PC-9 (cell line): ENCODE data around the gene DDHD1. TPM values are rescaled to one million over a fixed set of nuclear protein-coding genes. Genes with fewer than 3 reads are reported as not detected.

Experiments
- BruUV-seq: library from RNA; stranded (reverse); fragments of 400-500 nt; replicated peaks from 2 replicates; lab custom pipeline; 2021; lab: Mats Ljungman, UMichigan
- CTCF ChIA-PET: fragments of 300-600 bp; sonication (Branson Sonifier 250); formaldehyde crosslinking; loops from one replicate; lab custom pipeline; 2022; ENCODE audit warnings: antibody characterized with exemption; lab: Charles Lee
- POLR2A ChIA-PET: fragments of 300-600 bp; sonication (Branson Sonifier 250); formaldehyde crosslinking; loops from one replicate; lab custom pipeline; 2022; ENCODE audit warnings: antibody characterized with exemption; ENCODE audit not compliant: unreplicated experiment; lab: Charles Lee
- DNase-seq, 2 experiments: peaks; one replicate each; pipeline versions ENCODE4 v3.0.0 to v3.0.0-alpha.2; 2015 to 2022; ENCODE audit warnings: mixed read lengths in 1 of 2
- H2AFZ ChIP-seq: fragments of 200-600 bp; sonication (generic); 2 replicates; pipeline ENCODE4 v1.8.1; 2017; ENCODE audit warnings: antibody characterized with exemption
- H3F3A ChIP-seq: fragments of 200-600 bp; sonication (generic); 2 replicates; pipeline ENCODE4 v1.8.1; 2017; ENCODE audit warnings: antibody characterized with exemption, mild to moderate bottlenecking, low read depth; ENCODE audit not compliant: insufficient read depth
- H3K27ac ChIP-seq: fragments of 200-600 bp; sonication (generic); 2 replicates; pipeline ENCODE4 v1.6.1; 2016; ENCODE audit warnings: mixed run types
- H3K27me3 ChIP-seq: fragments of 200-600 bp; sonication (generic); 2 replicates; pipeline ENCODE4 v1.6.1; 2016; ENCODE audit warnings: low read depth, mixed run types; ENCODE audit not compliant: insufficient read depth
- H3K36me3 ChIP-seq: fragments of 200-600 bp; sonication (generic); 2 replicates; pipeline ENCODE4 v1.6.1; 2016; ENCODE audit warnings: low read depth, mixed run types
- H3K4me1 ChIP-seq: fragments of 200-600 bp; sonication (generic); replicated peaks from 2 replicates; pipeline ENCODE4 v1.6.1; 2016; ENCODE audit warnings: mixed run types; ENCODE audit not compliant: insufficient read depth
- H3K4me2 ChIP-seq: fragments of 200-600 bp; sonication (generic); 2 replicates; pipeline ENCODE4 v1.6.1; 2017; ENCODE audit warnings: mixed run types
- H3K4me3 ChIP-seq: fragments of 200-600 bp; sonication (generic); 2 replicates; pipeline ENCODE4 v1.6.1; 2016; ENCODE audit warnings: mixed run types
- H3K79me2 ChIP-seq: fragments of 200-600 bp; sonication (generic); 2 replicates; pipeline ENCODE4 v1.6.1; 2017; ENCODE audit warnings: low read depth, mixed run types
- H3K9me2 ChIP-seq: fragments of 200-600 bp; sonication (generic); 2 replicates; pipeline ENCODE4 v1.8.1; 2017; ENCODE audit warnings: mild to moderate bottlenecking; ENCODE audit not compliant: insufficient read depth
- H3K9me3 ChIP-seq: fragments of 200-600 bp; sonication (generic); 2 replicates; pipeline ENCODE4 v1.8.1; 2016; ENCODE audit warnings: low read depth; ENCODE audit not compliant: insufficient read depth
- H4K20me1 ChIP-seq: fragments of 200-600 bp; sonication (generic); 2 replicates; pipeline ENCODE4 v1.8.1; 2017; ENCODE audit not compliant: insufficient read depth
- EZH2 ChIP-seq: fragments of 200-600 bp; sonication (generic); IDR thresholded peaks from 2 replicates; pipeline ENCODE4 v1.8.0; 2017; ENCODE audit warnings: antibody characterized with exemption, low read depth
- intact Hi-C: fragments of 100-400 bp; cut with micrococcal nuclease; formaldehyde crosslinking; loops from one replicate; pipeline ENCODE4 v1.10.0; 2022; ENCODE audit not compliant: unreplicated experiment
- total RNA-seq: library from RNA; stranded (reverse); gene quantifications from 2 replicates; pipeline ENCODE4 v1.2.3, GENCODE V29; 2021
- TF ChIP-seq, protein P1 (sequence below): fragments of 200-600 bp; sonication (generic); conservative IDR thresholded peaks from 2 replicates; pipeline ENCODE4 v1.6.1; 2017; ENCODE audit warnings: mixed run types, antibody characterized with exemption, mild to moderate bottlenecking, moderate library complexity

DDHD1 gene
- total RNA-seq, 1 experiment from 2014 or later = 11.3 TPM

DNA sequence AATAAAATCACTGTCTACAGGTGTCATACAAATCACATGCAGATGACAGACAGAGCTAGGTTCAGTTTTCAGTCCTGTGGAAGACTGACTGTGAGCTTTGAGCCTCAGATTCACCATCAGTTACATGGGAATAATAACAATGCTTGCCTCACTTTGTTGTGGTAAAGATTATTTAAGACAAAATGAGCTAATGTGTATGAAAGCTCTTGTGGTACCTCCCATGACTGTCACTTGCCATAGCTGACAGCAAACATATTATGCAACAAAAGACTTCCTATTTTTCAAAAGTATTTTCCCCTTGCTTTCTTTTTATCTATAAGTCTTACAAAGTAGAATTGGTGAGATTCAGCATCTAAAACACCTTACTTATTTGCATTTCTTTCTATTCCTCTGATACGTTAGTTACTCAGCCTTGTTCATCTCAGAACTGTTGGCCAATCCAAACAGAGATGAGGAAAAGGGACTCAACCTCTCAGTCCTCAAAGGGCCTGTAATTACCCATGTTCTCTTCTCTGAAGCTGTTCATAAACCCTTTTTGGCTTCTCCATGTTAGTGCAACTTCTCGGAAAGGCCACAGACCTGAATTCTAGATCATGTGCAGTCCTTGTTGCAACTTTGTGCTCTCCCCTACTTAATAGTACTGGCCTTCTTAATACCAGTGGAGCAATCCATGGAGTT, 8.8 kb upstream of the DDHD1 start:
- no peak for TF ChIP-seq EZH2
- TF ChIP-seq, protein P1, sequence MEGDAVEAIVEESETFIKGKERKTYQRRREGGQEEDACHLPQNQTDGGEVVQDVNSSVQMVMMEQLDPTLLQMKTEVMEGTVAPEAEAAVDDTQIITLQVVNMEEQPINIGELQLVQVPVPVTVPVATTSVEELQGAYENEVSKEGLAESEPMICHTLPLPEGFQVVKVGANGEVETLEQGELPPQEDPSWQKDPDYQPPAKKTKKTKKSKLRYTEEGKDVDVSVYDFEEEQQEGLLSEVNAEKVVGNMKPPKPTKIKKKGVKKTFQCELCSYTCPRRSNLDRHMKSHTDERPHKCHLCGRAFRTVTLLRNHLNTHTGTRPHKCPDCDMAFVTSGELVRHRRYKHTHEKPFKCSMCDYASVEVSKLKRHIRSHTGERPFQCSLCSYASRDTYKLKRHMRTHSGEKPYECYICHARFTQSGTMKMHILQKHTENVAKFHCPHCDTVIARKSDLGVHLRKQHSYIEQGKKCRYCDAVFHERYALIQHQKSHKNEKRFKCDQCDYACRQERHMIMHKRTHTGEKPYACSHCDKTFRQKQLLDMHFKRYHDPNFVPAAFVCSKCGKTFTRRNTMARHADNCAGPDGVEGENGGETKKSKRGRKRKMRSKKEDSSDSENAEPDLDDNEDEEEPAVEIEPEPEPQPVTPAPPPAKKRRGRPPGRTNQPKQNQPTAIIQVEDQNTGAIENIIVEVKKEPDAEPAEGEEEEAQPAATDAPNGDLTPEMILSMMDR = no peak
- Histone ChIP-seq H3K9me2 (no peaks in the 10 kb centered on the region), H3F3A (no peaks in the 10 kb centered on the region), H3K4me2 (no peak overlapping the region), H3K4me1 (no peaks in the 10 kb centered on the region), H3K4me3 (no peak overlapping the region), H3K9me3 (no peaks in the 10 kb centered on the region), H3K27ac (no peak overlapping the region), H4K20me1 (no peaks in the 10 kb centered on the region), H2AFZ (no peak overlapping the region), H3K27me3 (no peaks in the 10 kb centered on the region), H3K79me2 (no peaks in the 10 kb centered on the region), H3K36me3 (no peaks in the 10 kb centered on the region)
- DNase-seq = no peak
- no TSS peak for BruUV-seq
- ChIA-PET CTCF (no interaction called here), POLR2A (no interaction called here)
- intact Hi-C loops = no loop called here

DNA sequence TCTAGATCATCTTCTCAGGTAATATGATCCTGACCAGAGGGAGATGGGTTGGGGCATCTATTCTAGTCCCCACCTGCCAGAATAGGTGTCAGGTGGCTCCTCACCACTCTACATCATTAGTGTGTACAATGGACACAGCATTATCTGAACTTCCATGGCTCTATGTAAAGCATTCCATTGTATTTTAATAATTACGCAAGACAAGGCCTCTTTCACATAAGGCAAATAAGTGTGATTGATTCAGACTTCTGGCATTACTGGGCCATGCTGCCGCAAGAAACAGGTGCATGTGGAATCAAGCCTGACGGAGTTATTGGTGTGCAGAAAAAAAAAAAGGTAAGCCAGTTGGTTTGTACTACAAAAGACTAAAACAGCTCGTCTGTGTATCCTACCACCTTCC, 3.1 kb upstream of the DDHD1 start:
- H2AFZ ChIP-seq = no peak overlapping the region
- intact Hi-C loops = no loop called here
- CTCF ChIA-PET = no interaction called here

DNA sequence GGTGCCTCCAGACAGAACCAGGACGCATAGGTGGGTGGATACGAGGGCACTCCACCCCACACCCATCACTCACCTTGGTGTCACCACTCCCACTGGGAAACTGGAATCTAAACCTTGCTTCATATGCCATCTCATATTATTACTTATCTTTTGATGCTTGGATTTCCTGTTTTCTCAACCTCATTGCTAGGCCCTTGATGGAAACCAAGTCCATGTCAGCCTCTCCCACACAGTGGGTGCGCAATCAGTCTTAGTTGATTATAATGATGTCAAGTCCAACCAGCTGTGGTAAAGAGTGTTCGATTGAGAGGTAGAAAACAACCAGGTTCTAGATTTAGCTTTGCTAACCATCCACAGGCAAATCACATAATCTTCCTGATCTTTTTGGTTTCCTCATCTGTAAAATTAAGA, 584 bp upstream of the DDHD1 start:
- Histone ChIP-seq H3K4me2 (peak overlapping the region; percentile 82), H3K4me1 (peaks cover 14% of the 10 kb centered on the region), H3K9me3 (no peaks in the 10 kb centered on the region), H3K27me3 (no peaks in the 10 kb centered on the region), H3K27ac (no peak overlapping the region), H3K4me3 (peak overlapping the region; percentile 96; the same call in 1 of the 2 replicates), H3K9me2 (no peaks in the 10 kb centered on the region), H4K20me1 (no peaks in the 10 kb centered on the region), H3K79me2 (peaks cover 21% of the 10 kb centered on the region), H3F3A (peaks cover 8% of the 10 kb centered on the region; the same call in 1 of the 2 replicates), H3K36me3 (no peaks in the 10 kb centered on the region; the same call in 1 of the 2 replicates), H2AFZ (peak overlapping the region; percentile 98)
- no peak for DNase-seq
- no peak for TF ChIP-seq EZH2
- TF ChIP-seq, protein P1 = no peak
- intact Hi-C loops = loop anchor here (5.0 kb wide), 2 partner anchors 91 to 154 kb away; no protein-coding TSS in a partner anchor
- ChIA-PET POLR2A (no interaction called here), CTCF (interaction anchor here (0.7 kb wide), 1 partner anchor 193 kb away, joined by 3 read pairs; no protein-coding TSS in a partner anchor)
- TSS peak; percentile 84 for BruUV-seq

More for the DNA sequence above, 3.1 kb upstream of the DDHD1 start:
- Histone ChIP-seq H3K9me2 (no peaks in the 10 kb centered on the region), H3K4me3 (no peak overlapping the region), H3K36me3 (no peaks in the 10 kb centered on the region), H3K4me1 (peaks cover 2% of the 10 kb centered on the region), H3F3A (peaks cover 8% of the 10 kb centered on the region; the same call in 1 of the 2 replicates), H3K27ac (no peak overlapping the region), H3K27me3 (no peaks in the 10 kb centered on the region), H4K20me1 (no peaks in the 10 kb centered on the region), H3K79me2 (peaks cover 4% of the 10 kb centered on the region), H3K4me2 (no peak overlapping the region), H3K9me3 (no peaks in the 10 kb centered on the region)
- BruUV-seq = no TSS peak
- no peak for DNase-seq
- TF ChIP-seq, protein P1 = no peak
- no peak for TF ChIP-seq EZH2
- POLR2A ChIA-PET = interaction anchor here (0.7 kb wide), 1 partner anchor 75 kb away, joined by 3 read pairs; no protein-coding TSS in a partner anchor
